ENCODE results near the gene POLN.
A peak's percentile ranks its signal among the peaks of the same experiment; 100 is the strongest.

The POLN gene

GRCh38 chr4:2059046-2059725 lies 182.7 kb downstream of the POLN start, which contains the start of gene NAT8L:
NAT8L (plus strand) TSS chr4:2059327; CDS start chr4:2059512, 185 bp downstream.
- DNase-seq (ENCODE audit: low read depth): peak; percentile 28

- DNase-seq (ENCODE audit: low read depth): no peak
Observed at GRCh38 chr4:2058264-2059045, 183.5 kb downstream of the POLN start.

GRCh38 chr4:2057382-2058065 lies 184.4 kb downstream of the POLN start:
- DNase-seq (ENCODE audit: low read depth): no peak

GRCh38 chr4:2054217-2054616 lies 187.7 kb downstream of the POLN start:
- no peak for DNase-seq (ENCODE audit: low read depth)

GRCh38 chr4:2051086-2051485 lies 190.8 kb downstream of the POLN start:
- DNase-seq (ENCODE audit: low read depth): no peak

GRCh38 chr4:2049811-2050210 lies 192.1 kb downstream of the POLN start:
- no peak for DNase-seq (ENCODE audit: low read depth)

- no peak for DNase-seq (ENCODE audit: low read depth)
Observed at GRCh38 chr4:2049381-2049780, 192.5 kb downstream of the POLN start.

GRCh38 chr4:2048831-2049230 lies 193.1 kb downstream of the POLN start:
- peak; percentile 26 for DNase-seq (ENCODE audit: low read depth)

GRCh38 chr4:2047781-2048581 lies 193.9 kb downstream of the POLN start:
- no peak for DNase-seq (ENCODE audit: low read depth)

- no peak for DNase-seq (ENCODE audit: low read depth)
Observed at GRCh38 chr4:2047031-2047660, 194.8 kb downstream of the POLN start.

- no peak for DNase-seq (ENCODE audit: low read depth)
Observed at GRCh38 chr4:2046031-2046961, 195.6 kb downstream of the POLN start.

GRCh38 chr4:2045518-2045951 lies 196.4 kb downstream of the POLN start:
- DNase-seq (ENCODE audit: low read depth): peak; percentile 10

GRCh38 chr4:2044542-2045517 lies 197.1 kb downstream of the POLN start:
- no peak for DNase-seq (ENCODE audit: low read depth)

- DNase-seq (ENCODE audit: low read depth): no peak
Observed at GRCh38 chr4:2044119-2044485, 197.8 kb downstream of the POLN start.

GRCh38 chr4:2043396-2044118 lies 198.4 kb downstream of the POLN start:
- no peak for DNase-seq (ENCODE audit: low read depth)

- DNase-seq (ENCODE audit: low read depth): no peak
Observed at GRCh38 chr4:2042947-2043395, 198.9 kb downstream of the POLN start.

- DNase-seq (ENCODE audit: low read depth): peak; percentile 35
Observed at GRCh38 chr4:2042204-2042946, 199.5 kb downstream of the POLN start.

Data from ELR (cell line).